Activated CD4-positive, alpha-beta T cell treated with anti-CD3 and anti-CD28 coated beads, Interleukin-10, Interleukin-2, amounts not matched to agents 100 ng/mL and 50 ng/mL, durations not matched to agents 16 hours and 8 hours (primary cell): ENCODE results near the gene DOCK1.

ENCODE experiments used
- DNase-seq: peaks from one replicate; pipeline ENCODE4 v3.0.0-alpha.2; 2020

The DOCK1 gene

GRCh38 chr10:127149501-127150081 is 244.4 kb downstream of the DOCK1 start:
- DNase-seq: no peak

GRCh38 chr10:127150136-127150535 is 244.9 kb downstream of the DOCK1 start:
- no peak for DNase-seq

- no peak for DNase-seq
These were observed 246.3 kb downstream of the DOCK1 start for GRCh38 chr10:127151541-127151940.

DNA sequence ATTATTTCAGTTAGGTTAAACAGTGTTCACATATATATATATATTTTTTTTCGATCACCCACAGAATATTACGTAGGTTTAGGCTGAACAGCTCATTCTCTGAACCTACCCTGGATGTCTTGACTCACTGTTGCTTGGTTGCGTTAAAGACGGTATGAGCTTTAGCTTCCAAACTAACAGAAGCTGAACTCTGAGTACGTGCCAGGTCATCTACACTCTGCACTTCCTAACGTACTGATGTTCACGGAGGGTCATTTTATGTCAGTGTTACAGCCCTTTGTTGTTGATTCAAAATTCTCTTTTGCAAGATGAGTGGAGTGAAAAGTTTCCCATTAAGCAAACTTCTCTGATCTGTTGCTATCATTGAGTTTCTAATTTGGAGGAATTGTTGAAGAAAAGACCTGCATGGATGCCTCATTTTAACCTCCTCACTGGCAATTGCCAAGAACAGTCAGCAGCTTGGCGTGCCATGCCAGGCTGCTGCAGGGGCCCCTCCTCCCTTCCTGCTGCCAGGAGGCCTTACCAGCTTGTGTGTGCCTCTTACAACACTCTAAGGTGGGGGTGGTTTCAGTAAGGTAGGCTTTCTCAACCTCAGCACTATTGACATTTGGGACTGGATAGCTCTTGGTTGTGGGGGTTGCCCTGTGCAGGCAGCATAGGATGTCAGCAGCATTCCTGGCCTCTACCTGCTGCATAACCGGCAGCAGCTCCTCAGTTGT is 246.9 kb downstream of the DOCK1 start:
- DNase-seq: no peak

- no peak for DNase-seq
These were observed 248.0 kb downstream of the DOCK1 start for GRCh38 chr10:127153181-127153580.

DNA sequence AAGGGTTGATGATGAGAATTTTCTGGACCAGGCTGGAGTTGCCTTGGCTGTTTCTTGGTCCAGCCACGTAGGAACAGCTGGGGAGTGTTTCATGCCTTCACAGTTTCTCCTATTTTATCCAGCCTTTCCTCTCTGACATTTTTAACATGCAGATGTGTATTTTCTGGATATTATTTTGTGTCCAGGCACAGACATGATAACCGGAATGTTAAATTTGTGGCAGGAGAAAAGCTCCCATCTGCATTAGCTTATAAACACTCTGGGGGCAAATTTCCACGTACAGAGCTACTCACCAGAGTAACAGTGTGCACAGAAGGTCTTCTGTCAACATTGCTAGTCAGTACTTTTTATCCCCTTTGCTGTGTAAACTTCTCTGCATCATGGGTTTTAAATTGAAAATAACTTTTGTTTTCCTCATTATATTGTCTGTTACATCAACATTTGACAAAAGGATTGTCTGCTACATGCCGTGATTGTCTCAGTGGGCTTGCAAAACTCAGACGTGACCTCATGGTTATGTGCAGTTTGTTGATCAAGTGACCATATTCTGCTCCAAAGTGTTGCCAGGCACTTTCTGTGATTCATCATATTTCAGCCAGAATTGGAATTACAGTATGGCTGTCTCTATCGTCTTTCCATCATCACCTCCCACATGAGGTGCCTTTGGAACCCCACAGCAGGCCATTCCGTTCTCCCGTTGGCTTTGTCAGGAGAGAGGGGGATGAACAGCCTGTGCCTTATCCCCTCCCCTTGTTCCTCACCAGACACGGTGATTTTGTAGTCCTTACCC is 249.8 kb downstream of the DOCK1 start:
- DNase-seq: no peak

DNA sequence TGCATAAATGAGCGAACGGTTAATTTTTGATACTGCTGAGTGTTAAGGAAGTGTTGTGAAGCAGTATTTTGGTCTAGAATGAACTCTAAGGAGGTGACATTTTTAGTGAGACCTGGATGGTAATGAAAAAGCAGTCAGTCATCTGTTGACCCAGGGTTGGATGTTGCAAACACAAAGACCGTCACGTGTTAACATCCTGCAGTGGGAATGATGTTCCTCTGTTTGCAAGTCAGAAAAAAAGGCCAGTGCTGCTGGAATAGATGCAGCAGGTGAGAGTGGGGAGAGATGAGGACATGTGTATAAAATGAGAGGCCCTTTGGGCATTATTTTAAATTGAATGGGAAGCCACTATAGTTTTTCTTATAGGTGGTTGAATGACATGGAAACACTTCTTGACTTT is 251.9 kb downstream of the DOCK1 start:
- DNase-seq: no peak

- no peak for DNase-seq
These were observed 252.4 kb downstream of the DOCK1 start for GRCh38 chr10:127157506-127158200.

DNA sequence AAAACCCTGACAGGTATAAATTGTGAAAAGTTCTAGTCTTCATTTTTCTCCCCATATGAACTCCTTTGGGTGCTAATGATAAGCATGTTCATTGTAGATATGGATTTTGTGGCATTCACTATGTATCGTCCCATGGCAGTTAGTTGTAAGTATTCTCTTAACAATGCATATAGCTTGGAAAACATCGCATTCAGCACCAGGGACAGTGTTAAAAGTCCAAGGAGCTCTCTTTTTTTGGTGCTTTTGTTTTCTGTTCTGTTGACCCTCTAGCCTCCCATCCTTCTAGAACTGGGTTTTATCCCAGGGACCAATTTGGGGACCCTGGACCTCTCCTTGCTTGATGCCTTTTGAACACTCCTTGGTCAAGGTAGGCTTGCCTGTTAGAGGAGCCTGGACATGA is 253.4 kb downstream of the DOCK1 start:
- no peak for DNase-seq

- DNase-seq: no peak
These were observed 254.5 kb downstream of the DOCK1 start for GRCh38 chr10:127159648-127160245.

DNA sequence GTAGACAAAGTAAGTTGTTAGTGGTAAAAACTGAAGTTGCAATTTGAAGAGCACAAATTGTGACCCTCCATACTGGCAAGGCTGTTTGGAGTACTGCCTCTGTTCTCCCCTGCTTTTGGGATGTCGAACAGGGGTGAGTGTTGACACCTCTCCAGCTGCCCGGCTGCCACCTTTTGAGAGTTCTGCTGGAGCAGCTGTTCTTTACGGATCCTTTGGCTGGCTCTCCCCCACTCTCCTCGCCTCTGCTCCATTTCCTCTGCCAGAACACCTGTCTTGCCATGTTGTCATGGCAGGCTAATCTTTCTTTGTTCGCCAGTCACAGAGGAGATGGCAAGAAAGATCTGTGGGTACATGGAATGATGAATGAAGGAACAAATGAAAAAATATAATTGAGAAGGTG is 256.3 kb downstream of the DOCK1 start:
- DNase-seq: no peak

- no peak for DNase-seq
These were observed 257.6 kb downstream of the DOCK1 start for GRCh38 chr10:127162841-127163240.

DNA sequence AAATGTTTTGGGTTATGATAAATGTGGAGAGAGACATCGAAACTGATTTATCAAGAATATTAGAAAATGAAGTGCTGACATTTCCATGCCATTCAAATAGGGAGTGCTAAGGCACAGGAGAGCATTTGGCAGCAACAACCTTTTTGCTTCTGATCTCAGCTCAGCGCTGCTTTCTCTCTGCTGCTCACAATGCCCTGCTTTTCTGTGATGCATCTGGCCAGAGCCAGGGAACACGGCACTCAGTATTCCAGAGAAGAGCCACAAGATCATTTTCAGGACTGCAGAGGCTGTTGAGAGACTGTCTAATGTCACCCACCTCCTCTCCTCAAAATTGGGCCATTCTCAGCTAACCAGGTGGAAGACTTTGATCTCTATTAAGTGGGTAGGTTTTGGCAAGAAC is 263.0 kb downstream of the DOCK1 start:
- DNase-seq: no peak

GRCh38 chr10:127174866-127175265 is 269.6 kb downstream of the DOCK1 start:
- DNase-seq: no peak

- DNase-seq: no peak
These were observed 270.3 kb downstream of the DOCK1 start for GRCh38 chr10:127175357-127176110.

DNA sequence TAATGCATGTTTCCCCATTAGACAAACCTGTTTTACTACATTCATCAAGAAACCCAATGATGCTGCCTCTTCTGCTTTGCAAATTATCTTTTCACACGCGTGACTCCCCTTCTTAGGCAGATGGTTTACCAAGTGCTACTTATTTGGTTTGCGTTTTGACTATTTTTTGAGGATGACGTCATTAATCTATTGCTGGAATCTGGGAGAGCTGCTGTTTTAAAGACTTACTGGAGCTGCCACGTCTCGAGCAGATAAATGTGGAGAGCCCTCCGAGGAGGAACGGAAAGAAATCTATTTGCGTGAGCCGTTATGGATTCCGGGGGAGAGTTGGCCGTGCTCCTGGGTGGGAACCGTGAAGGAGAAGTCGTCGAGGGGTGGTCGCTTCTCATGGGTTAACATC is 271.4 kb downstream of the DOCK1 start:
- DNase-seq: no peak

DNA sequence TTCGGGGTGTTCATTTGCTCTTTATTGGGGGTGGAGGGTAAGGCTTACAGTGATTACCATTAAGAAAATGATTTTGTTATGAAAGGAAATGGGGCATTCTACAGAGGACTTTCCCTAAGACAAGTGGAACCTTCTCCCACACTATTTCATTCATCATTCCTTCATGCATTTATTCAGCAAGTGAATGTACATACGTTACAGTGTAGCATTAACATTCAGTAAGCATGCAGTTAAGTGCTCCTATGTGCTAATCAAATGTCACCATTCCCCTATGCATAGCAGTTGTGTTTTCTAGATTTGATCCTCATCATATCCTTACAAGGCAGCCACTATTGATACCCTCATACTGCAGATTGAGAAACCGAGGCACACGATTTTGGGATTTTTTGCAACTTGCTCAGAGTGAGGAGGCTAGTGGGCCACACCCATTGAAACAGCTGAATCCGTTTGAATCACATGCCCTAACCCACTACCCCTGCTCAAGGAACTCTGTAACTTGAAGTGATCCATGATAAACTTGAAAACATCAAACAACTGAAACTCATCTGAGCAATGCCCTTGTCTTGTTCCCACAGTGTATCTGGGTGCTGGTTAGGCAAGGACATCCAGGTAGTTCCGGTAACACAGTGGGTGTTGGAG is 274.5 kb downstream of the DOCK1 start:
- no peak for DNase-seq

DNA sequence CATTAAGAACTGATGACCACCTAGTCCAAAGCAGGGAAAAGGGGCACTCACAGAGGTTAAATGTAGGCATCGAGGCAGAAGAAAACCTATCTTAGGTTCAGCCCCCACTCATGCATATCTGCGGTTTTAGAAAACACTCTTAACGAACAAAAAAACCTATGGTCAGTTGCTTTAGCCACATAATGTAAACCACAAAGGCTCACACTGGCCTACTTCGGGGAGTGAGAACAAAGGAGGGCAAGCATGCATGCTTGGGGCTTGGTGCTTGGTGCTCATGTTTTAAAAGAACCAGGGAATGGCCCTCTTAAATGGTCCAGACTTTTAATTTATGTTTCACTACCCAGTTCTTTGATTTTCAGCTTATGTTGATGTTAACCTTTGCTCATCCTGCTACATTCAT is 276.9 kb downstream of the DOCK1 start:
- no peak for DNase-seq

- no peak for DNase-seq
These were observed 279.4 kb downstream of the DOCK1 start for GRCh38 chr10:127184582-127184981.

DNA sequence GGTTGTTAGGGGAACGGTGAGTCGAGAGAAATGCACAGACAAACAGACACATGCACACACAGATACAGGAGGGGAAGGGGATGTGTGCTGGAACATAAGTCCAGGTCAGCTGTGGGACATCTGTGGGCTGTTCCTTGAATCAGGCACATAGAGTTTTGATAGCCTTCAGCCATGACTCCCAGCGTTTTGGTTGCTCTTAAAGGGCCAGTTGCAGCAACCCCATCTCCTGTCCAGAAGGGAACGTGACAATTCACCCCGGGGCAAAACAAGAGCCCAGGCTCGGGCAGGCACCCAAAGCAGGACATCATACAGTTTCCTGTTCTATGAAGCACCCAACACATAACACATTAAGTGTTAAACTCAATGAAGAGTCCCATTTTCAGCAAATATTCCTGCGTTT is 281.6 kb downstream of the DOCK1 start:
- DNase-seq: no peak

DNA sequence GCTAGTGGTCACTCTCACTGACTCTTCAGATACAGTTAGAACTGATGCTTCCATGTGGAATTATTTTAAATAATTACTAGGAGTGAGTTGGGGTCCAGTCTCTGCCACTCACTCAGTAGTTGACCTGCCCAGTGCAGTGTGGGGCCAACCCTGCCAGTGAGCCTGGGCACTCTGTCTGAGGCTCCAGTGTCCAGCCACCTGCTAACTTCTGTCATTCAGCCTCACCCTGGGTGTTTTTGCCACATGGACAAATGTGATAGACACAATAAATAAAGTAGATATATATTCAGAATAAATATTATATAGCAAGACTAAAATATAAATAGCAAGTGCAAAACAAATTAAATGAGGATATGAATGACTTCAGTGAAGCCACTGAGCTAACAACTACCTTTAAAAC is 284.0 kb downstream of the DOCK1 start:
- DNase-seq: no peak

DNA sequence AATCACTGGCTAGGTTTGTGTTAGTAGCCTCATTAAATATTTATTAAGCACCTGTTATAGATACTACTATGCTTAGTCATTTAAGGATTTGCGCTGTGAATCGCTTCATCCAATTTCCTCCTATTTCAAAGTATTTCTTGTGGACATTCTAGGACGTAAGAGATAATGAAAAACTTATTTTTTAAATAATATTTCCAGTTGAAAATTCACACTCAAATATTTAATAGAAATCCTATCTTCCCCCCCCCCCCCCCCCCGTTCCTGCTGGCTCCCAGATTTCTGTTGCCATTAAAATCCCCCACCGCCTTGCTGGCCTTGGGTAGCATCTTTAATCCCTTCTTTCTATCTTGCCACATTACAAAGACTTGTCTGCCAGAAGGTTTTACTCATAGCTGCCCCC is 285.2 kb downstream of the DOCK1 start:
- DNase-seq: no peak
